HL-60 (cell line): ENCODE data around the gene NR2F6.

Source experiments
- DNase-seq, 2 experiments: peaks; one replicate each; pipeline ENCODE4 v3.0.0-alpha.2; 2010 to 2020; ENCODE audit warnings: low read depth in 1 of 2, low spot score in 1 of 2
- H3K27ac ChIP-seq: fragments of 250-450 bp; sonication (Bioruptor Pico); replicated peaks from 2 replicates; pipeline ENCODE4 v1.5.1; 2020; ENCODE audit warnings: mild to moderate bottlenecking, moderate library complexity
- H3K27me3 ChIP-seq: fragments of 250-450 bp; sonication (Bioruptor Pico); 2 replicates; pipeline ENCODE4 v1.5.1; 2021; ENCODE audit warnings: mild to moderate bottlenecking, moderate library complexity; ENCODE audit not compliant: insufficient read depth, poor library complexity, severe bottlenecking
- H3K4me3 ChIP-seq: replicated peaks from 2 replicates; pipeline ENCODE4 v1.5.1; 2011; ENCODE audit warnings: mild to moderate bottlenecking, control low read depth, low read length; ENCODE audit not compliant: insufficient read depth
- CTCF ChIP-seq: IDR thresholded peaks from one replicate; pipeline ENCODE4 v1.5.1; 2011; ENCODE audit warnings: low read length, control low read depth, inconsistent platforms; ENCODE audit not compliant: insufficient read depth
- GABPA ChIP-seq: IDR thresholded peaks from 2 replicates; pipeline ENCODE4 v1.6.1; 2012; ENCODE audit warnings: low read depth
- POLR2AphosphoS5 ChIP-seq: IDR thresholded peaks from 2 replicates; pipeline ENCODE4 v1.6.1; 2012; ENCODE audit warnings: low read depth
- REST ChIP-seq: IDR thresholded peaks from 2 replicates; pipeline ENCODE4 v1.6.1; 2012; ENCODE audit warnings: low read depth; ENCODE audit not compliant: insufficient replicate concordance
- SPI1 ChIP-seq: IDR thresholded peaks from 2 replicates; pipeline ENCODE4 v1.6.1; 2012; ENCODE audit warnings: low read depth, mild to moderate bottlenecking, borderline replicate concordance

Gene NR2F6

GRCh38 chr19:17242431-17243208, 3.1 kb downstream of the NR2F6 start:
- no peak for DNase-seq
- H3K27ac ChIP-seq, result no peak overlapping the region
- no peak overlapping the region for H3K4me3 ChIP-seq
- no peak for TF ChIP-seq CTCF
- no peak for TF ChIP-seq POLR2AphosphoS5
- TF ChIP-seq GABPA, result no peak
- no peak for TF ChIP-seq REST
- no peak for TF ChIP-seq SPI1
- H3K27me3 ChIP-seq, result no peaks in the 10 kb centered on the region

GRCh38 chr19:17240826-17241399, 4.8 kb downstream of the NR2F6 start:
- no peak overlapping the region for H3K4me3 ChIP-seq

More at GRCh38 chr19:17240826-17241399, 4.8 kb downstream of the NR2F6 start:
- TF ChIP-seq REST, result no peak
- no peak for TF ChIP-seq SPI1
- TF ChIP-seq POLR2AphosphoS5, result no peak
- TF ChIP-seq GABPA, result no peak
- TF ChIP-seq CTCF, result no peak
- H3K27ac ChIP-seq, result no peak overlapping the region
- no peak for DNase-seq
- no peaks in the 10 kb centered on the region for H3K27me3 ChIP-seq
